Neural progenitor cell (in vitro differentiated cells): ENCODE measurements around the gene MAP3K19.

Experiments
- EZH2 ChIP-seq: fragments of 200-600 bp; sonication (generic); IDR thresholded peaks from 2 replicates; pipeline ENCODE4 v1.6.1; 2017; ENCODE audit warnings: antibody characterized with exemption, mild to moderate bottlenecking, moderate library complexity
- TF ChIP-seq, protein P1 (sequence below): fragments of 200-600 bp; sonication (generic); IDR thresholded peaks from 2 replicates; pipeline ENCODE4 v1.5.1; 2017; ENCODE audit warnings: antibody characterized with exemption, mild to moderate bottlenecking

DNA sequence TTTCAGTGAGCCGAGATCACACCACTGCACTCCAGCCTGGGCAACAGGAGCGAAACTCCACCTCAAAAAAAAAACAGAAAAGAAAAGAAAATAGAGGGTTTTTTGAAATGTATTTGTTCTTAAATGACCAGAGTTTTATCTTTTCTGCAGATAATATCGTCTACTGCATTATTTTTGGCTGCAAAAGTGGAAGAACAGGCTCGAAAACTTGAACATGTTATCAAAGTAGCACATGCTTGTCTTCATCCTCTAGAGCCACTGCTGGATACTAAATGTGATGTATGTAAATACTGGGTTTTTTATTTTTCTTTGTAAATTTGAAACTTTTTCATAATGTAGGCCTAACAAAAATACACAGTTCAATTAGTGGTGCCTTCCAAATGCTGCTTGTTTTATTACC, 110.6 kb downstream of the MAP3K19 start:
- no peak for TF ChIP-seq EZH2
- TF ChIP-seq, protein P1, sequence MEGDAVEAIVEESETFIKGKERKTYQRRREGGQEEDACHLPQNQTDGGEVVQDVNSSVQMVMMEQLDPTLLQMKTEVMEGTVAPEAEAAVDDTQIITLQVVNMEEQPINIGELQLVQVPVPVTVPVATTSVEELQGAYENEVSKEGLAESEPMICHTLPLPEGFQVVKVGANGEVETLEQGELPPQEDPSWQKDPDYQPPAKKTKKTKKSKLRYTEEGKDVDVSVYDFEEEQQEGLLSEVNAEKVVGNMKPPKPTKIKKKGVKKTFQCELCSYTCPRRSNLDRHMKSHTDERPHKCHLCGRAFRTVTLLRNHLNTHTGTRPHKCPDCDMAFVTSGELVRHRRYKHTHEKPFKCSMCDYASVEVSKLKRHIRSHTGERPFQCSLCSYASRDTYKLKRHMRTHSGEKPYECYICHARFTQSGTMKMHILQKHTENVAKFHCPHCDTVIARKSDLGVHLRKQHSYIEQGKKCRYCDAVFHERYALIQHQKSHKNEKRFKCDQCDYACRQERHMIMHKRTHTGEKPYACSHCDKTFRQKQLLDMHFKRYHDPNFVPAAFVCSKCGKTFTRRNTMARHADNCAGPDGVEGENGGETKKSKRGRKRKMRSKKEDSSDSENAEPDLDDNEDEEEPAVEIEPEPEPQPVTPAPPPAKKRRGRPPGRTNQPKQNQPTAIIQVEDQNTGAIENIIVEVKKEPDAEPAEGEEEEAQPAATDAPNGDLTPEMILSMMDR = no peak
